ENCODE measurements around the gene KRT3.

DNA sequence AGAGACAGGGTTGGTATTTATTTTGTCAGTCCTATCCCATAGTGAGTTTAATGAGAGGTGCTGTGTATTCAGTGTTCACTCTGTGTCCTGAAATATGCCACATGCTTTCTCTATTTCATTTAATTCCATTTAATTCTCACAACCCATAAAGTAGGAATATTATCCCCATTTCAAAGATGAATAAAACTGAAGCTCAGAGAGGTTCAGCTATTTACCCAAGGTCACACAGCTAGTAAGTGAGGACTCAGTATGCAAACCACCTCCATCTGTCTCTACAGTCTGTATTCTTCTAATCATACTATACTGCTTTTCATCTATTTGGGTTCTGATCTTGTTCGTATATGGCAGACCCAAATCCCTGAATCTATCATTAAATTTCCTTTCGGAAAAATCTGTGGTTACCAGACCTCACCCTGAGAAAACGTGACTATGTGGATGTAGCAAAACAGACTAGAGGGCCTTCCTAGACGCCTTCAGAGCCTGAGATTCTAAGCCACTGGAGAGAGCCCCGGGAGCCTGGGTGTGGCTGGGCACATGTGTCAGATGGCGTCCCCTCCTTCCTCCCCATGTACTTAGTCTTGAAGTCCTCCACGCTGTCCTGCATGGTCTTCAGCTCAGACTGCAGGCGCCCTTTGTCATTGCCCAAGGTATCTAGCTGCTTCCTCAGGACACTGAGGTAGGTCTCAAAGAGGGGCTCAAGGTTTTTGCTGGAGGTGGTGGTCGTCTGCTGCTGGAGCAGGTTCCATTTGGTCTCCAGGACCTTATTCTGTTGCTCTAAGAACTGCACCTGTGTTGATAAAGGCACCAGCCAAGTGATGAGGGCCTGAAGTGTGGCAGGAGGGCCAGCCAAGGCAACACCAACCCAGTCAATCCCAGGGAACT is 15.5 kb upstream of the KRT3 start:
- TF ChIP-seq, protein P1, sequence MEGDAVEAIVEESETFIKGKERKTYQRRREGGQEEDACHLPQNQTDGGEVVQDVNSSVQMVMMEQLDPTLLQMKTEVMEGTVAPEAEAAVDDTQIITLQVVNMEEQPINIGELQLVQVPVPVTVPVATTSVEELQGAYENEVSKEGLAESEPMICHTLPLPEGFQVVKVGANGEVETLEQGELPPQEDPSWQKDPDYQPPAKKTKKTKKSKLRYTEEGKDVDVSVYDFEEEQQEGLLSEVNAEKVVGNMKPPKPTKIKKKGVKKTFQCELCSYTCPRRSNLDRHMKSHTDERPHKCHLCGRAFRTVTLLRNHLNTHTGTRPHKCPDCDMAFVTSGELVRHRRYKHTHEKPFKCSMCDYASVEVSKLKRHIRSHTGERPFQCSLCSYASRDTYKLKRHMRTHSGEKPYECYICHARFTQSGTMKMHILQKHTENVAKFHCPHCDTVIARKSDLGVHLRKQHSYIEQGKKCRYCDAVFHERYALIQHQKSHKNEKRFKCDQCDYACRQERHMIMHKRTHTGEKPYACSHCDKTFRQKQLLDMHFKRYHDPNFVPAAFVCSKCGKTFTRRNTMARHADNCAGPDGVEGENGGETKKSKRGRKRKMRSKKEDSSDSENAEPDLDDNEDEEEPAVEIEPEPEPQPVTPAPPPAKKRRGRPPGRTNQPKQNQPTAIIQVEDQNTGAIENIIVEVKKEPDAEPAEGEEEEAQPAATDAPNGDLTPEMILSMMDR (conservative IDR thresholded peaks at IDR 0.05; ENCODE audit: low read depth, low read length), result no peak
- TF ChIP-seq EZH2 (IDR thresholded peaks at IDR 0.05; ENCODE audit: borderline replicate concordance, low read depth, low read length, poor library complexity, severe bottlenecking), result no peak
